MM.1S (cell line): Measurements from ENCODE around the gene ACO2.

Source experiments
- EZH2 ChIP-seq: fragments of 300-600 bp; sonication (generic); optimal IDR thresholded peaks from 2 replicates; pipeline ENCODE3; 2017; ENCODE audit warnings: low read depth, mild to moderate bottlenecking, antibody characterized with exemption, low read length, mixed read lengths
- EZH2phosphoT487 ChIP-seq: fragments of 300-600 bp; sonication (generic); IDR thresholded peaks from 2 replicates; pipeline ENCODE4 v1.6.1; 2018; ENCODE audit warnings: antibody characterized with exemption, low read length
- TF ChIP-seq, protein P1 (sequence below): fragments of 300-600 bp; sonication (generic); IDR thresholded peaks from 2 replicates; pipeline ENCODE4 v1.5.1; 2016; ENCODE audit warnings: antibody characterized with exemption, low read length, mixed read lengths

DNA sequence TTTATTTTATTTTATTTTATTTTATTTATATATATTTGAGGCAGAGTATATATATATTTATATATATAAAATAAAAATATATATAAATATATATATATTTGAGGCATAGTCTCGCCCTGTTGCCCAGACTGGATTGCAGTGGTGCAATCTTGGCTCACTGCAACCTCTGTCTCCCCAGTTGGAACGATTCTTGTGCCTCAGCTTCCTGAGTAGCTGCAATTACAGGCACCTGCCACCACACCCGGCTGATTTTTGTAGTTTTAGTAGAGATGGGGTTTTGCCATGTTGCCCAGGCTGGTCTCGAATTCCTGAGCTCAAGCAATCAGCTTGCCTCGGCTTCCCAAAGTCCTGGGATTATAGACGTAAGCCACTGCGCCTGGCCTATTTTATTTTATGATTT lies 31.4 kb downstream of the ACO2 start:
- TF ChIP-seq, protein P1, sequence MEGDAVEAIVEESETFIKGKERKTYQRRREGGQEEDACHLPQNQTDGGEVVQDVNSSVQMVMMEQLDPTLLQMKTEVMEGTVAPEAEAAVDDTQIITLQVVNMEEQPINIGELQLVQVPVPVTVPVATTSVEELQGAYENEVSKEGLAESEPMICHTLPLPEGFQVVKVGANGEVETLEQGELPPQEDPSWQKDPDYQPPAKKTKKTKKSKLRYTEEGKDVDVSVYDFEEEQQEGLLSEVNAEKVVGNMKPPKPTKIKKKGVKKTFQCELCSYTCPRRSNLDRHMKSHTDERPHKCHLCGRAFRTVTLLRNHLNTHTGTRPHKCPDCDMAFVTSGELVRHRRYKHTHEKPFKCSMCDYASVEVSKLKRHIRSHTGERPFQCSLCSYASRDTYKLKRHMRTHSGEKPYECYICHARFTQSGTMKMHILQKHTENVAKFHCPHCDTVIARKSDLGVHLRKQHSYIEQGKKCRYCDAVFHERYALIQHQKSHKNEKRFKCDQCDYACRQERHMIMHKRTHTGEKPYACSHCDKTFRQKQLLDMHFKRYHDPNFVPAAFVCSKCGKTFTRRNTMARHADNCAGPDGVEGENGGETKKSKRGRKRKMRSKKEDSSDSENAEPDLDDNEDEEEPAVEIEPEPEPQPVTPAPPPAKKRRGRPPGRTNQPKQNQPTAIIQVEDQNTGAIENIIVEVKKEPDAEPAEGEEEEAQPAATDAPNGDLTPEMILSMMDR = no peak
- TF ChIP-seq EZH2 = no peak
- TF ChIP-seq EZH2phosphoT487 = no peak
